HCT116 (cell line): ENCODE data around the gene TMPRSS13. TPM values are rescaled to one million over a fixed set of nuclear protein-coding genes. Genes with fewer than 3 reads are reported as not detected.

ENCODE experiments used
- ATAC-seq: fragments of 200-7000 bp; cut with Tn5 transposase; 2 replicates; pipeline ENCODE4 v1.9.1; 2020; ENCODE audit warnings: mild to moderate bottlenecking, moderate library complexity
- BruUV-seq: library from RNA; stranded (reverse); fragments of 400-500 nt; replicated peaks from 2 replicates; lab custom pipeline; 2021; lab: Mats Ljungman, UMichigan
- CTCF ChIA-PET: fragments of 300-600 bp; sonication (Branson Sonifier 250); formaldehyde crosslinking; loops from one replicate; lab custom pipeline; 2021; ENCODE audit warnings: antibody characterized with exemption; lab: Charles Lee
- POLR2A ChIA-PET: fragments of 300-600, 350-600 bp; sonication (Branson Sonifier 250); formaldehyde crosslinking; loops from one replicate; lab custom pipeline; 2021; ENCODE audit warnings: antibody characterized with exemption; lab: Charles Lee
- RAD21 ChIA-PET, 2 experiments: fragments of 300-600 bp; sonication (Branson Sonifier 250); formaldehyde crosslinking; loops; one replicate each; lab custom pipeline; 2023; ENCODE audit warnings: low total read pairs in 2 of 2; ENCODE audit not compliant: uncharacterized antibody in 2 of 2, unreplicated experiment in 2 of 2, low non-redundant PET in 1 of 2; lab: Charles Lee
- DNase-seq: peaks from one replicate; pipeline ENCODE4 v3.0.0-alpha.2; 2010; ENCODE audit warnings: low read depth, low spot score
- H2AFZ ChIP-seq: fragments of 200-600 bp; shearing (Covaris generic), sonication (generic); 2 replicates; pipeline ENCODE4 v1.6.1; 2017; ENCODE audit warnings: low read depth, mixed run types, mixed read lengths, antibody characterized with exemption, low read length; ENCODE audit not compliant: poor library complexity, severe bottlenecking
- H3K27ac ChIP-seq: 2 replicates; pipeline ENCODE4 v1.5.1; 2012; ENCODE audit warnings: low read depth, low read length
- H3K27me3 ChIP-seq: fragments of 200-600 bp; sonication (generic); 2 replicates; pipeline ENCODE4 v1.6.1; 2016; ENCODE audit warnings: mixed run types, low read length, mixed read lengths; ENCODE audit not compliant: insufficient read depth
- H3K36me3 ChIP-seq, 2 experiments: fragments of 200-500 bp in 1 of 2; fragments of 200-600 bp in 1 of 2; sonication (Bioruptor generic) in 1 of 2; sonication (generic) in 1 of 2; 2 replicates each; pipeline versions ENCODE4 v1.5.1 to v1.6.1; 2014 to 2016; ENCODE audit warnings: low read length in 2 of 2, inconsistent platforms in 1 of 2, mixed read lengths in 1 of 2, mixed run types in 1 of 2; ENCODE audit not compliant: insufficient read depth in 2 of 2, control insufficient read depth in 1 of 2
- H3K4me1 ChIP-seq, 2 experiments: fragments of 200-600 bp in 1 of 2; sonication (generic) in 1 of 2; 2 replicates each; pipeline versions ENCODE4 v1.5.1 to v1.6.1; 2012 to 2017; ENCODE audit warnings: low read length in 2 of 2, inconsistent platforms in 1 of 2, mild to moderate bottlenecking in 1 of 2, mixed read lengths in 1 of 2, mixed run types in 1 of 2, moderate library complexity in 1 of 2; ENCODE audit not compliant: insufficient read depth in 2 of 2, control insufficient read depth in 1 of 2
- H3K4me2 ChIP-seq: fragments of 200-600 bp; sonication (generic); 2 replicates; pipeline ENCODE4 v1.6.1; 2017; ENCODE audit warnings: mixed run types, low read length, mixed read lengths
- H3K4me3 ChIP-seq, 2 experiments: fragments of 200-600 bp in 1 of 2; sonication (generic) in 1 of 2; replicated peaks in 1 of 2; 2 replicates each; pipeline ENCODE4 v1.5.1; 2011 to 2016; ENCODE audit warnings: low read length in 2 of 2, control low read depth in 1 of 2, low read depth in 1 of 2, mild to moderate bottlenecking in 1 of 2, mixed read lengths in 1 of 2, mixed run types in 1 of 2
- H3K79me2 ChIP-seq: fragments of 200-600 bp; sonication (generic); 2 replicates; pipeline ENCODE4 v1.6.1; 2017; ENCODE audit warnings: mild to moderate bottlenecking, mixed run types, low read length, moderate library complexity, mixed read lengths; ENCODE audit not compliant: insufficient read depth
- H3K9ac ChIP-seq: fragments of 200-600 bp; sonication (generic); 2 replicates; pipeline ENCODE4 v1.6.1; 2016; ENCODE audit warnings: low read length, mixed read lengths
- H3K9me2 ChIP-seq: fragments of 200-600 bp; sonication (generic), shearing (Covaris generic); 2 replicates; pipeline ENCODE4 v1.6.1; 2017; ENCODE audit warnings: mixed run types, mild to moderate bottlenecking, moderate library complexity; ENCODE audit not compliant: insufficient read depth
- H3K9me3 ChIP-seq, 2 experiments: fragments of 200-500 bp in 1 of 2; fragments of 200-600 bp in 1 of 2; sonication (Bioruptor generic) in 1 of 2; sonication (generic) in 1 of 2; 2 replicates each; pipeline ENCODE4 v1.6.1; 2014 to 2017; ENCODE audit warnings: low read length in 2 of 2, mixed read lengths in 2 of 2, inconsistent platforms in 1 of 2, low read depth in 1 of 2, mild to moderate bottlenecking in 1 of 2, mixed run types in 1 of 2, moderate library complexity in 1 of 2; ENCODE audit not compliant: control insufficient read depth in 1 of 2, insufficient read depth in 1 of 2
- H4K20me1 ChIP-seq: fragments of 200-600 bp; sonication (generic), shearing (Covaris generic); 2 replicates; pipeline ENCODE4 v1.6.1; 2017; ENCODE audit warnings: mixed run types, mild to moderate bottlenecking, moderate library complexity; ENCODE audit not compliant: insufficient read depth
- EZH2 ChIP-seq: fragments of 200-600 bp; sonication (generic); IDR thresholded peaks from 2 replicates; pipeline ENCODE4 v1.6.1; 2017; ENCODE audit warnings: antibody characterized with exemption, mixed run types
- POLR2AphosphoS5 ChIP-seq: IDR thresholded peaks from 2 replicates; pipeline ENCODE4 v1.6.1; 2011; ENCODE audit warnings: mild to moderate bottlenecking, low read depth, low read length, moderate library complexity
- RAD21 ChIP-seq: IDR thresholded peaks from 2 replicates; pipeline ENCODE4 v1.6.1; 2012; ENCODE audit warnings: low read depth, mild to moderate bottlenecking
- SIN3A ChIP-seq: IDR thresholded peaks from 2 replicates; pipeline ENCODE4 v1.6.1; 2012; ENCODE audit warnings: low read depth
- SRF ChIP-seq: IDR thresholded peaks from 2 replicates; pipeline ENCODE4 v1.6.1; 2012; ENCODE audit warnings: low read depth
- TCF7L2 ChIP-seq: IDR thresholded peaks from 2 replicates; pipeline ENCODE4 v1.7.0; 2011; ENCODE audit warnings: borderline replicate concordance, inconsistent platforms; ENCODE audit not compliant: insufficient read depth, insufficient read length; ENCODE audit errors: extremely low read depth
- YY1 ChIP-seq: IDR thresholded peaks from 2 replicates; pipeline ENCODE4 v1.6.1; 2011; ENCODE audit warnings: low read length, low read depth, moderate library complexity, mild to moderate bottlenecking; ENCODE audit not compliant: insufficient replicate concordance; ENCODE audit errors: extremely low read depth
- ZFX ChIP-seq: fragments of 450-650 bp; IDR thresholded peaks from 2 replicates; pipeline ENCODE4 v1.6.1; 2017
- ZNF274 ChIP-seq: fragments of 200-500 bp; sonication (Bioruptor generic); IDR thresholded peaks from 2 replicates; pipeline ENCODE4 v1.6.1; 2014; ENCODE audit warnings: mild to moderate bottlenecking, low read depth, low read length, inconsistent platforms
- intact Hi-C: fragments of 100-400 bp; cut with micrococcal nuclease; formaldehyde crosslinking; loops from 2 replicates; pipeline ENCODE4 v1.10.0; 2022
- total RNA-seq: library from RNA; stranded (reverse); gene quantifications from one replicate; pipeline ENCODE4 v1.2.1, GENCODE V29; 2021; ENCODE audit not compliant: unreplicated experiment

TMPRSS13 gene
- total RNA-seq, 1 experiment from 2014 or later: 0.52 TPM

DNA sequence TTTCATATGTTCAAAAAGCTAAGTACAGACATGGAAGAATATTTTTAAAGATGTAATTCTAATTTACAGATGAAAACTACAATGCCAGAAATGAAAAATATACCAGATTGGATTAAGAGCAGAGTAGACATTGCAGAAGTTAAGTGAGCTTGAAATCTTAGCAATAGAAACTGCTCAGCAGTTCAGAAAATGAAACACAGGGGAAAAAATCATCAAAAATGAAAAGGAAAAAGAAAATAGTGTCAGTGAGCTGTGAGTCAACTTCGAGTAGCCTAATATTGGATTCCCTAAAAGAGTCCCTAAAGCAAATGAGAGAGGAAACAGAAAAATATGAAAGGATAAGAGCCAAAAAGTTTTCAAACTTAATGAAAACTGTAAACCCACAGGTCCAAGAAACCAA lies 31.2 kb upstream of the TMPRSS13 start:
- ChIA-PET RAD21 (no interaction called here), CTCF (interaction anchor here (0.9 to 1.0 kb wide), 4 partner anchors 13 to 143 kb away, joined by 3 to 6 read pairs (median 3); no protein-coding TSS in a partner anchor), POLR2A (interaction anchor here (0.6 kb wide), 1 partner anchor 79 kb away, joined by 3 read pairs; no protein-coding TSS in a partner anchor)
- H3K4me3 ChIP-seq: no peak overlapping the region
- DNase-seq (no peak), ATAC-seq (no peak)
- H3K27ac ChIP-seq: no peak overlapping the region
- no peak overlapping the region for H3K4me2 ChIP-seq
- H3K36me3 ChIP-seq: no peaks in the 10 kb centered on the region
- H3K79me2 ChIP-seq: no peaks in the 10 kb centered on the region
- intact Hi-C loops: no loop called here
- no peak overlapping the region for H3K9ac ChIP-seq
- TF ChIP-seq YY1 (no peak), POLR2AphosphoS5 (no peak), EZH2 (no peak), RAD21 (no peak), ZNF274 (no peak), SRF (no peak), SIN3A (no peak), TCF7L2 (no peak)
- H3K9me3 ChIP-seq: 0 out of 4 replicates have a peak, but pooled peaks cover 0 to 3% of the 10 kb centered on the region in 2 experiments
- no peak overlapping the region for H2AFZ ChIP-seq
- no peaks in the 10 kb centered on the region for H4K20me1 ChIP-seq
- H3K4me1 ChIP-seq: no peaks in the 10 kb centered on the region
- H3K27me3 ChIP-seq: no peaks in the 10 kb centered on the region
- H3K9me2 ChIP-seq: no peaks in the 10 kb centered on the region
- BruUV-seq: no TSS peak

DNA sequence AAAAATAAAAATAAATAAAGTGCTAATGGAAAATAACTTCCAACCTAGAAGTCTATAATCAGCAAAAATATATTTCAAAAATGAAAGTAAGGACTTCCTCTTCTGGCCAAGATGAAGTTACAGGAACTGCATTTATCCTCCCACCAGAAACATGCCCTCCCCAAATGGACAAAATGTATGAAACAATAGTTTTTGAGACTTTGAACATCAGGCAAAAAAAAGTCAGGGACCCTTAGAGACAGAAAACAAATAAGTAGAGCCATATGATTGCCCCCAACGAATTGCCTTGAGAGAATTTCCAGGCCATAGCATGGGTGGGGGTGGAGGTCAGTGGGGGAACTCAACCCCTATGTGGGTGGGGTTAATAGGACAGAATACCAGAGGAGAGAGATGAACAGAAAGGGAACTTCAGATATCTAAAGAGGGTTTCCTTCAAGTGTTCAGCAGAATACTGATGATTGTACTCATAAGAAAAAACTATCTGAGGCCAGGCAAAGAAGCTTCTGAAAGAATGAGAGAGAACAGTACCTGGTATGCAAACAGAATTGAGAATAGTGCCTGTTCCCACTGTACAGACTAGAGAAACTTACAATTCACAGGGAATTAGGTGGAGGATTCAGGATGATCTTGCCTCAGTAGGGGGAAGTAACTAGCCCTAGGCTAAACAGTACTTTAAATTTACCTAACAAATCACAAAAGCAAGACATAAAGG lies 30.4 kb upstream of the TMPRSS13 start:
- no peak for ATAC-seq
- no peak for TF ChIP-seq ZFX
- TF ChIP-seq, all 23 proteins: peak for 0
- no peak for DNase-seq
- H3K9me2 ChIP-seq: no peaks in the 10 kb centered on the region
- no peak overlapping the region for H3K27ac ChIP-seq
- H3K79me2 ChIP-seq: no peaks in the 10 kb centered on the region
- H3K9me3 ChIP-seq: 0 out of 4 replicates have a peak, but pooled peaks cover 0 to 3% of the 10 kb centered on the region in 2 experiments
- H3K9ac ChIP-seq: no peak overlapping the region
- ChIA-PET POLR2A (no interaction called here), RAD21 (no interaction called here), CTCF (interaction anchor here (1.0 kb wide), 2 partner anchors 13 to 141 kb away, joined by 3 to 6 read pairs; no protein-coding TSS in a partner anchor)
- no peaks in the 10 kb centered on the region for H3K27me3 ChIP-seq
- no peaks in the 10 kb centered on the region for H3K36me3 ChIP-seq
- no peak overlapping the region for H2AFZ ChIP-seq
- no peaks in the 10 kb centered on the region for H3K4me1 ChIP-seq
- no peaks in the 10 kb centered on the region for H4K20me1 ChIP-seq
- no TSS peak for BruUV-seq
- no peak overlapping the region for H3K4me3 ChIP-seq
- no peak overlapping the region for H3K4me2 ChIP-seq
- intact Hi-C loops: no loop called here
